SU-DHL-6 (cell line): ENCODE results near the gene COMMD8.

ENCODE experiments used
- H2AFZ ChIP-seq: fragments of 200-600 bp; sonication (generic); 2 replicates; pipeline ENCODE4 v1.6.1; 2014; ENCODE audit warnings: low read depth, mild to moderate bottlenecking, moderate library complexity, mixed read lengths, antibody characterized with exemption, low read length; ENCODE audit not compliant: severe bottlenecking
- H3F3A ChIP-seq: fragments of 200-600 bp; shearing (Covaris generic); 2 replicates; pipeline ENCODE4 v1.6.0; 2016; ENCODE audit warnings: antibody characterized with exemption, mild to moderate bottlenecking; ENCODE audit not compliant: insufficient read depth
- H3K27ac ChIP-seq: fragments of 200-600 bp; sonication (generic); 2 replicates; pipeline ENCODE4 v1.5.1; 2016; ENCODE audit warnings: low read depth, mild to moderate bottlenecking, low read length, moderate library complexity, mixed read lengths
- H3K27me3 ChIP-seq: fragments of 200-600 bp; sonication (generic), shearing (Covaris generic); 2 replicates; pipeline ENCODE4 v1.6.0; 2014; ENCODE audit warnings: mild to moderate bottlenecking, low read length
- H3K36me3 ChIP-seq: fragments of 200-600 bp; sonication (generic); 2 replicates; pipeline ENCODE4 v1.6.1; 2014; ENCODE audit warnings: mild to moderate bottlenecking, low read length, mixed read lengths
- H3K4me2 ChIP-seq: fragments of 300-600, 200-600 bp; shearing (Covaris generic), sonication (generic); 2 replicates; pipeline ENCODE4 v1.6.0; 2014; ENCODE audit warnings: low read length, low read depth, mild to moderate bottlenecking; ENCODE audit not compliant: poor library complexity, severe bottlenecking
- H3K4me3 ChIP-seq: fragments of 200-600 bp; sonication (generic); 2 replicates; pipeline ENCODE4 v1.5.1; 2014; ENCODE audit warnings: antibody characterized with exemption, low read length, mild to moderate bottlenecking, mixed read lengths; ENCODE audit not compliant: insufficient read depth, poor library complexity, severe bottlenecking
- H3K79me2 ChIP-seq: fragments of 200-600 bp; sonication (generic); 2 replicates; pipeline ENCODE4 v1.6.1; 2014; ENCODE audit warnings: mild to moderate bottlenecking, low read length, moderate library complexity; ENCODE audit not compliant: insufficient read depth
- H3K9ac ChIP-seq: fragments of 200-600 bp; sonication (generic); 2 replicates; pipeline ENCODE4 v1.7.0; 2014; ENCODE audit warnings: mild to moderate bottlenecking, low read length
- H3K9me2 ChIP-seq: fragments of 200-600 bp; sonication (generic); replicated peaks from 2 replicates; pipeline ENCODE4 v1.6.1; 2014; ENCODE audit warnings: low read length; ENCODE audit not compliant: insufficient read depth
- H3K9me3 ChIP-seq: fragments of 200-600 bp; sonication (generic); 2 replicates; pipeline ENCODE4 v1.6.1; 2014; ENCODE audit warnings: low read length, mixed read lengths; ENCODE audit not compliant: insufficient read depth
- H4K20me1 ChIP-seq: fragments of 200-600 bp; sonication (generic); 2 replicates; pipeline ENCODE4 v1.6.1; 2014; ENCODE audit warnings: low read depth, mild to moderate bottlenecking, antibody characterized with exemption, low read length, moderate library complexity, mixed read lengths
- EZH2phosphoT487 ChIP-seq: fragments of 200-600 bp; sonication (generic), shearing (Covaris generic); conservative IDR thresholded peaks from 2 replicates; pipeline ENCODE4 v1.6.1; 2018; ENCODE audit warnings: mild to moderate bottlenecking, antibody characterized with exemption, low read length, moderate library complexity, mixed read lengths
- TF ChIP-seq, protein P1 (sequence below): fragments of 200-600 bp; sonication (generic); IDR thresholded peaks from one replicate; pipeline ENCODE4 v1.5.1; 2017; ENCODE audit warnings: antibody characterized with exemption, mild to moderate bottlenecking, low read length, moderate library complexity; ENCODE audit not compliant: insufficient read depth, poor library complexity, severe bottlenecking

The COMMD8 gene

DNA sequence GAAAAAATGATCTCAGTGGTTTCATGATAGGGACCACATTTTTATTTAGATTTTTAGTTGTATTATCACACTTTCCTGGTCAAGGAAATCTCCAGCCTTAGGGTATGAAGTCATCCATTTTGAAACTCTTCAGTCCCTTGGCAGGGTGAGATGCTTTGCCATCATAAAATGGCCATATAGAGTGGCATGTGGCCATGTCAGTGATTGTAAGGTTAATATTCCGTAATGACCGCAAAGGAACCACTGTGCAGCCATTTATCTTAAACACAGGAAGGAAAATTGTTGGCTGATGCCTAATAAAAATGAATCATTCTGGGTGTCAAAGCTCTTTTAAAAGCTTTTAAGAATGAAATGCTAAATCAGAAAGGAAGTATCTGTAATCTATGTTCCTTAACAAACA lies 35.6 kb downstream of the COMMD8 start:
- no peaks in the 10 kb centered on the region for H3K9me2 ChIP-seq
- no peak overlapping the region for H2AFZ ChIP-seq
- no peak overlapping the region for H3K27ac ChIP-seq
- H3K27me3 ChIP-seq: no peaks in the 10 kb centered on the region
- no peaks in the 10 kb centered on the region for H3F3A ChIP-seq
- no peaks in the 10 kb centered on the region for H3K36me3 ChIP-seq
- no peaks in the 10 kb centered on the region for H3K9me3 ChIP-seq
- H3K79me2 ChIP-seq: no peaks in the 10 kb centered on the region
- H4K20me1 ChIP-seq: no peaks in the 10 kb centered on the region
- no peak overlapping the region for H3K4me2 ChIP-seq
- no peak overlapping the region for H3K4me3 ChIP-seq
- no peak overlapping the region for H3K9ac ChIP-seq
- TF ChIP-seq, protein P1, sequence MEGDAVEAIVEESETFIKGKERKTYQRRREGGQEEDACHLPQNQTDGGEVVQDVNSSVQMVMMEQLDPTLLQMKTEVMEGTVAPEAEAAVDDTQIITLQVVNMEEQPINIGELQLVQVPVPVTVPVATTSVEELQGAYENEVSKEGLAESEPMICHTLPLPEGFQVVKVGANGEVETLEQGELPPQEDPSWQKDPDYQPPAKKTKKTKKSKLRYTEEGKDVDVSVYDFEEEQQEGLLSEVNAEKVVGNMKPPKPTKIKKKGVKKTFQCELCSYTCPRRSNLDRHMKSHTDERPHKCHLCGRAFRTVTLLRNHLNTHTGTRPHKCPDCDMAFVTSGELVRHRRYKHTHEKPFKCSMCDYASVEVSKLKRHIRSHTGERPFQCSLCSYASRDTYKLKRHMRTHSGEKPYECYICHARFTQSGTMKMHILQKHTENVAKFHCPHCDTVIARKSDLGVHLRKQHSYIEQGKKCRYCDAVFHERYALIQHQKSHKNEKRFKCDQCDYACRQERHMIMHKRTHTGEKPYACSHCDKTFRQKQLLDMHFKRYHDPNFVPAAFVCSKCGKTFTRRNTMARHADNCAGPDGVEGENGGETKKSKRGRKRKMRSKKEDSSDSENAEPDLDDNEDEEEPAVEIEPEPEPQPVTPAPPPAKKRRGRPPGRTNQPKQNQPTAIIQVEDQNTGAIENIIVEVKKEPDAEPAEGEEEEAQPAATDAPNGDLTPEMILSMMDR: no peak
- no peak for TF ChIP-seq EZH2phosphoT487

DNA sequence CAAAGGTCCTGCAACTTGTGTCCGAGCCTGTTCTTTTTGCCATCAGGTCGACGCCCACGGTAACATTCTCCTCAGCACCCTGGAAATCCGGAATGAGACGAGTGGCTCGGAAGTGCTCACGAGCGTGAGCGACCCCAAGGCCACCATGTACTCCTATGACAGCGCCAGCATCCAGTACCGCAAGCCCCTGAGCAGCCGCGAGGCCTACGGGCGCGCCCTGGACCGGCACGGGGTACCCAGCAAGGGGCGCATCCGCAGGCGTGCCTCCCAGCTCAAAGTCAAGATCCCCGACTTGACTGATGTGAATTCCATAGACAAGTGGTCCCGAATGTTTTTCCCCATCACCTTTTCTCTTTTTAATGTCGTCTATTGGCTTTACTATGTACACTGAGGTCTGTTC lies 37.9 kb downstream of the COMMD8 start:
- Histone ChIP-seq H3K9me3 (no peaks in the 10 kb centered on the region), H3K9me2 (no peaks in the 10 kb centered on the region), H3K27ac (no peak overlapping the region), H3K4me2 (no peak overlapping the region), H3K4me3 (no peak overlapping the region), H3K36me3 (no peaks in the 10 kb centered on the region), H3K9ac (no peak overlapping the region), H4K20me1 (no peaks in the 10 kb centered on the region), H3K79me2 (no peaks in the 10 kb centered on the region), H2AFZ (no peak overlapping the region), H3F3A (no peaks in the 10 kb centered on the region), H3K27me3 (no peaks in the 10 kb centered on the region)
- no peak for TF ChIP-seq EZH2phosphoT487
- TF ChIP-seq, protein P1: no peak

DNA sequence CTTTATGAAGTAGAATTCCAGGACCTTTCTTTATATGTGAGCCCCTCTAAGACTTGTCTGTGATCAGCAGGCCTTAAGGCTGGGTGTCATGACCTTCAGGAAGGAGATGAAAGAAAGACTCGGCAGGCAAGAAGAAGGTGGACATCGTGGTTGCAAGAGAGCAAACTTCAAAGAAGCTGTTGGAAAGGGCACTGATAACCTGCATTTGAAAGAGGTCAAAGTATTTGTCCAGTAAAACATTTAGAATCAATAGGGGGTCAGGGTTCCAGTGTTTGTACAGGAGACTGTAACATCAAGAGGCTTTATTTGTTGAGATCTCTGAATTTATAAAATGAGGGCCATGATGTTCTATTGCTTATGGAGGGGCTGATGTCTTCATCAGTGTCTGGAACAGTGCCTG lies 44.2 kb downstream of the COMMD8 start:
- no peaks in the 10 kb centered on the region for H3F3A ChIP-seq
- H3K36me3 ChIP-seq: no peaks in the 10 kb centered on the region
- H3K4me2 ChIP-seq: no peak overlapping the region
- H3K27me3 ChIP-seq: 0 out of 2 replicates have a peak, but pooled peaks cover 3% of the 10 kb centered on the region
- no peak overlapping the region for H2AFZ ChIP-seq
- no peak overlapping the region for H3K4me3 ChIP-seq
- H3K79me2 ChIP-seq: no peaks in the 10 kb centered on the region
- TF ChIP-seq, protein P1: no peak
- no peak for TF ChIP-seq EZH2phosphoT487
- no peaks in the 10 kb centered on the region for H3K9me3 ChIP-seq
- H3K27ac ChIP-seq: no peak overlapping the region
- H4K20me1 ChIP-seq: no peaks in the 10 kb centered on the region
- no peaks in the 10 kb centered on the region for H3K9me2 ChIP-seq
- no peak overlapping the region for H3K9ac ChIP-seq

DNA sequence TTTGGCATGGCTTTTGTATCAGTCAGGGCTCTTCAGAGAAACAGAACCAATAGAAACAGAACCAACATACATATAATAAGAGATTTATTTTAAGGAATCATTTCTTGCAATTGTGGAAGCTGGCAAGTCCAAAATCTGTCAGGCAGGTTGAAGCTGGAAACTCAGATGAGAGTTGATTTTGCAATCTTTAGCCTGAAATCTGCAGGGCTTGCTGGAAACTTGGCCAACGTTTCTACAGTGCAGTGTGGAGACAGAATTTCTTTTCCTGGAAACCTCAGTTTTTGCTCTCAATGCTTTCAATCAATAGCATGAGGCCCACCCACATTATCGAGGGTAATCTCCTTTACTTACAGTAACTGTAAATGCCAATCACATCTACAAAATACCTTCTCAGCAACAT lies 45.4 kb downstream of the COMMD8 start:
- Histone ChIP-seq H3F3A (no peaks in the 10 kb centered on the region), H3K27ac (no peak overlapping the region), H4K20me1 (no peaks in the 10 kb centered on the region), H2AFZ (no peak overlapping the region), H3K4me3 (no peak overlapping the region), H3K79me2 (no peaks in the 10 kb centered on the region), H3K9me2 (no peaks in the 10 kb centered on the region), H3K36me3 (no peaks in the 10 kb centered on the region), H3K4me2 (no peak overlapping the region), H3K9ac (no peak overlapping the region), H3K27me3 (0 out of 2 replicates have a peak, but pooled peaks cover 3% of the 10 kb centered on the region), H3K9me3 (no peaks in the 10 kb centered on the region)
- TF ChIP-seq, protein P1: no peak
- no peak for TF ChIP-seq EZH2phosphoT487
